CD4-positive, alpha-beta T cell treated with Interleukin-4 for 1 hour (primary cell): ENCODE data around the gene KRT79.

Experiments used
- DNase-seq, 2 donors: peaks; one replicate each; pipeline ENCODE4 v3.0.0-alpha.2; 2020 to 2022

The KRT79 gene

GRCh38 chr12:52818388-52818787 lies 15.7 kb downstream of the KRT79 start:
- DNase-seq = no peak

- no peak for DNase-seq
Observed at GRCh38 chr12:52817699-52818238, 16.3 kb downstream of the KRT79 start.

- DNase-seq = no peak
Observed at GRCh38 chr12:52817003-52817698, 17.0 kb downstream of the KRT79 start.

GRCh38 chr12:52815676-52816588 lies 18.2 kb downstream of the KRT79 start:
- DNase-seq = no peak

- no peak for DNase-seq
Observed at GRCh38 chr12:52815161-52815560, 18.9 kb downstream of the KRT79 start.

- no peak for DNase-seq
Observed at GRCh38 chr12:52814710-52815155, 19.4 kb downstream of the KRT79 start.

GRCh38 chr12:52813885-52814709 lies 20.0 kb downstream of the KRT79 start, which contains the start of gene KRT4:
Gene KRT4, minus strand, starts transcription at chr12:52814116. Its CDS starts 58 bp downstream, at chr12:52814058.
- no peak for DNase-seq

- DNase-seq = no peak
Observed at GRCh38 chr12:52813203-52813819, 20.8 kb downstream of the KRT79 start.

- no peak for DNase-seq
Observed at GRCh38 chr12:52812749-52813148, 21.4 kb downstream of the KRT79 start.

- DNase-seq = no peak
Observed at GRCh38 chr12:52812073-52812400, 22.1 kb downstream of the KRT79 start.

GRCh38 chr12:52811191-52812072 lies 22.7 kb downstream of the KRT79 start:
- no peak for DNase-seq

GRCh38 chr12:52810554-52810953 lies 23.6 kb downstream of the KRT79 start:
- DNase-seq = no peak

- no peak for DNase-seq
Observed at GRCh38 chr12:52809166-52809565, 24.9 kb downstream of the KRT79 start.

- DNase-seq = no peak
Observed at GRCh38 chr12:52808573-52809160, 25.4 kb downstream of the KRT79 start.

GRCh38 chr12:52807544-52808470 lies 26.3 kb downstream of the KRT79 start:
- DNase-seq = no peak

GRCh38 chr12:52806821-52807543 lies 27.1 kb downstream of the KRT79 start:
- DNase-seq = no peak

GRCh38 chr12:52806169-52806811 lies 27.8 kb downstream of the KRT79 start:
- no peak for DNase-seq

GRCh38 chr12:52805739-52806138 lies 28.4 kb downstream of the KRT79 start:
- no peak for DNase-seq

- no peak for DNase-seq
Observed at GRCh38 chr12:52805000-52805399, 29.1 kb downstream of the KRT79 start.
